GM12878 (cell line): ENCODE measurements around the gene FCGR3A. TPM values are rescaled to one million over a fixed set of nuclear protein-coding genes. Genes with fewer than 3 reads are reported as not detected.

Experiments
- ATAC-seq: fragments of 200-7000 bp; cut with Tn5 transposase; 3 replicates; pipeline ENCODE4 v1.9.1; 2020; ENCODE audit warnings: mild to moderate bottlenecking, moderate library complexity
- BruUV-seq: library from RNA; stranded (reverse); fragments of 400-500 nt; replicated peaks from 2 replicates; lab custom pipeline; 2021; lab: Mats Ljungman, UMichigan
- CTCF ChIA-PET: fragments of 300-600 bp; sonication (Branson Sonifier 250); formaldehyde crosslinking; extraction: SDS; loops from one replicate; lab custom pipeline; 2021; ENCODE audit warnings: inconsistent platforms; lab: Yijun Ruan, JAX
- POLR2A ChIA-PET: fragments of 350-600 bp; formaldehyde crosslinking; extraction: SDS; loops from one replicate; lab custom pipeline; 2021; ENCODE audit warnings: inconsistent platforms; lab: Charles Lee
- RAD21 ChIA-PET: fragments of 300-600 bp; sonication (Branson Sonifier 250); formaldehyde crosslinking; loops from one replicate; lab custom pipeline; 2023; ENCODE audit warnings: antibody characterized with exemption; ENCODE audit not compliant: unreplicated experiment; lab: Charles Lee
- SMC1A ChIA-PET: fragments of 300-600 bp; sonication (Branson Sonifier 250); formaldehyde crosslinking; loops from one replicate; lab custom pipeline; 2023; ENCODE audit not compliant: unreplicated experiment, uncharacterized antibody; lab: Charles Lee
- DNase-seq: peaks from one replicate; pipeline ENCODE4 v3.0.0-alpha.2; 2011; ENCODE audit warnings: low read depth, low spot score
- FAIRE-seq: peaks from 3 replicates; lab custom pipeline; 2011; peaks lifted over from hg19 to GRCh38; lab: Jason Lieb, UNC
- H2AFZ ChIP-seq: 2 replicates; pipeline ENCODE4 v1.6.0; 2011; ENCODE audit warnings: low read depth, low read length, control low read depth; ENCODE audit not compliant: control insufficient read depth
- H3K27ac ChIP-seq: 2 replicates; pipeline ENCODE4 v1.5.1; 2011; ENCODE audit warnings: control low read depth; ENCODE audit not compliant: control insufficient read depth, insufficient read depth
- H3K27me3 ChIP-seq, 2 experiments: replicated peaks in 1 of 2; 2 replicates each; pipeline versions ENCODE4 v1.6.0 to v1.6.1; 2011; ENCODE audit warnings: low read length in 1 of 2; ENCODE audit not compliant: control insufficient read depth in 2 of 2, insufficient read depth in 2 of 2
- H3K36me3 ChIP-seq, 2 experiments: 2 replicates each; pipeline ENCODE4 v1.5.1; 2011; ENCODE audit warnings: low read length in 1 of 2; ENCODE audit not compliant: control insufficient read depth in 2 of 2, insufficient read depth in 2 of 2
- H3K4me1 ChIP-seq: 2 replicates; pipeline ENCODE4 v1.6.1; 2011; ENCODE audit warnings: mild to moderate bottlenecking, low read length, moderate library complexity, mixed read lengths; ENCODE audit not compliant: control insufficient read depth, insufficient read depth
- H3K4me2 ChIP-seq: 2 replicates; pipeline ENCODE4 v1.6.0; 2011; ENCODE audit warnings: control low read depth; ENCODE audit not compliant: control insufficient read depth, insufficient read depth
- H3K4me3 ChIP-seq: fragments of 200-600 bp; sonication (generic); 2 replicates; pipeline ENCODE4 v1.5.1; 2016
- H3K79me2 ChIP-seq: 2 replicates; pipeline ENCODE4 v1.6.0; 2011; ENCODE audit warnings: low read length; ENCODE audit not compliant: control insufficient read depth, insufficient read depth
- H3K9ac ChIP-seq: 2 replicates; pipeline ENCODE4 v1.8.0; 2011; ENCODE audit warnings: low read length, control low read depth, mixed read lengths; ENCODE audit not compliant: control insufficient read depth, insufficient read depth
- H3K9me3 ChIP-seq: replicated peaks from 3 replicates; pipeline ENCODE4 v1.5.1; 2011; ENCODE audit warnings: mild to moderate bottlenecking, low read length; ENCODE audit not compliant: control insufficient read depth, insufficient read depth
- H4K20me1 ChIP-seq: 2 replicates; pipeline ENCODE4 v1.6.0; 2011; ENCODE audit not compliant: control insufficient read depth, insufficient read depth
- BRCA1 ChIP-seq: IDR thresholded peaks from 2 replicates; pipeline ENCODE4 v1.6.1; 2011; ENCODE audit warnings: low read depth, low read length, improper control_type of control experiment
- CBX5 ChIP-seq: sonication (generic); IDR thresholded peaks from 2 replicates; pipeline ENCODE4 v1.6.1; 2016; ENCODE audit warnings: low read depth, moderate library complexity, mild to moderate bottlenecking, inconsistent platforms
- DPF2 ChIP-seq: fragments of 450-650 bp; IDR thresholded peaks from 2 replicates; pipeline ENCODE4 v1.6.1; 2017; ENCODE audit warnings: mild to moderate bottlenecking
- EP300 ChIP-seq, 2 experiments: fragments of 150-350 bp in 1 of 2; IDR thresholded peaks; 2 replicates each; pipeline ENCODE4 v1.6.1; 2011 to 2012; ENCODE audit warnings: low read depth in 2 of 2, low read length in 2 of 2, borderline replicate concordance in 1 of 2, improper control_type of control experiment in 1 of 2, inconsistent platforms in 1 of 2; ENCODE audit not compliant: control insufficient read depth in 1 of 2
- HDAC6 ChIP-seq: fragments of 200-600 bp; sonication (generic); IDR thresholded peaks from one replicate; pipeline ENCODE4 v1.8.0; 2017; ENCODE audit warnings: antibody characterized with exemption; ENCODE audit not compliant: unreplicated experiment
- NFXL1 ChIP-seq: fragments of 450-650 bp; IDR thresholded peaks from 2 replicates; pipeline ENCODE4 v1.6.1; 2017; ENCODE audit warnings: antibody characterized with exemption, mild to moderate bottlenecking, borderline replicate concordance
- PAX5 ChIP-seq: IDR thresholded peaks from 2 replicates; pipeline ENCODE4 v1.6.1; 2011; ENCODE audit warnings: low read depth, low read length, borderline replicate concordance
- PAX8 ChIP-seq: fragments of 450-650 bp; IDR thresholded peaks from 2 replicates; pipeline ENCODE4 v1.6.1; 2017; ENCODE audit warnings: mild to moderate bottlenecking, moderate library complexity
- SIN3A ChIP-seq: IDR thresholded peaks from 2 replicates; pipeline ENCODE4 v1.6.1; 2012; ENCODE audit warnings: low read depth, low read length, improper control_type of control experiment
- TAF1 ChIP-seq: IDR thresholded peaks from 2 replicates; pipeline ENCODE4 v1.6.1; 2011; ENCODE audit warnings: mild to moderate bottlenecking, low read depth, low read length, borderline replicate concordance
- TARDBP ChIP-seq: IDR thresholded peaks from 2 replicates; pipeline ENCODE4 v1.6.1; 2016; ENCODE audit warnings: borderline replicate concordance
- WGBS: methylation state at CpG from one replicate; pipeline ENCODE4 v1.1.6; 2016; ENCODE audit warnings: low lambda C conversion rate; ENCODE audit not compliant: insufficient replicate concordance, insufficient coverage; ENCODE audit errors: missing lambda C conversion rate; 5-methylcytosine and 5-hydroxymethylcytosine counted together
- in situ Hi-C: fragments of 300-500 bp; cut with MboI; formaldehyde crosslinking; loops from 9 replicates; pipeline ENCODE4 v1.14.3; 2018; ENCODE audit warnings: mixed read lengths
- intact Hi-C: fragments of 100-400 bp; cut with micrococcal nuclease; formaldehyde crosslinking; loops from one replicate; pipeline ENCODE4 v1.14.2; 2022; ENCODE audit not compliant: unreplicated experiment
- polyA plus RNA-seq, 11 experiments: library from polyadenylated mRNA; depleted of rRNA in 4 of 11; unstranded in 6 of 11; stranded (reverse) in 5 of 11; fragments of >200 nt; fragmentation: Nextera tagmentation in 4 of 11; fragmentation: Illumina TruSeq in 1 of 11; extraction: Ambion mirVana in 4 of 11; extraction: Trizol in 1 of 11; gene quantifications; 1 replicate in 1 of 11; 2 replicates in 10 of 11; pipeline versions ENCODE4 v1.2.1 to v1.2.3, GENCODE V29; 2011 to 2016; ENCODE audit warnings: inconsistent platforms in 2 of 11, missing spikeins in 2 of 11, low read depth in 1 of 11
- total RNA-seq, 4 experiments: library from RNA; depleted of rRNA in 3 of 4; stranded (reverse); fragments of >200 nt in 3 of 4; fragmentation: Illumina TruSeq in 1 of 4; extraction: Trizol in 1 of 4; gene quantifications; 2 replicates each; pipeline versions ENCODE4 v1.2.1 to v1.2.3, GENCODE V29; 2013 to 2021
- TF ChIP-seq, protein P1 (sequence below): IDR thresholded peaks from 2 replicates; pipeline ENCODE4 v1.6.1; 2012; ENCODE audit warnings: mild to moderate bottlenecking, low read depth, low read length
- TF ChIP-seq, protein P2 (sequence below), 3 experiments: IDR thresholded peaks in 2 of 3; conservative IDR thresholded peaks in 1 of 3; 2 replicates each; pipeline ENCODE4 v1.5.1; 2011; ENCODE audit warnings: low read depth in 3 of 3, low read length in 3 of 3, mild to moderate bottlenecking in 3 of 3, control low read depth in 2 of 3, moderate library complexity in 2 of 3, inconsistent platforms in 1 of 3, mixed read lengths in 1 of 3; ENCODE audit not compliant: control insufficient read depth in 2 of 3, insufficient read depth in 1 of 3; ENCODE audit errors: extremely low read depth in 1 of 3
- TF ChIP-seq, protein P3 (sequence below): IDR thresholded peaks from 2 replicates; pipeline ENCODE4 v1.6.1; 2011; ENCODE audit warnings: borderline replicate concordance, low read depth, mild to moderate bottlenecking, moderate library complexity, low read length; ENCODE audit not compliant: insufficient read depth, poor library complexity, severe bottlenecking

Gene FCGR3A
- total and polyA plus RNA-seq, 10 of the 15 experiments (the other 5 are each of a cell fraction or from before 2014, with no cell fraction given), result 0.09 to 0.10 TPM; not detected in 8

DNA sequence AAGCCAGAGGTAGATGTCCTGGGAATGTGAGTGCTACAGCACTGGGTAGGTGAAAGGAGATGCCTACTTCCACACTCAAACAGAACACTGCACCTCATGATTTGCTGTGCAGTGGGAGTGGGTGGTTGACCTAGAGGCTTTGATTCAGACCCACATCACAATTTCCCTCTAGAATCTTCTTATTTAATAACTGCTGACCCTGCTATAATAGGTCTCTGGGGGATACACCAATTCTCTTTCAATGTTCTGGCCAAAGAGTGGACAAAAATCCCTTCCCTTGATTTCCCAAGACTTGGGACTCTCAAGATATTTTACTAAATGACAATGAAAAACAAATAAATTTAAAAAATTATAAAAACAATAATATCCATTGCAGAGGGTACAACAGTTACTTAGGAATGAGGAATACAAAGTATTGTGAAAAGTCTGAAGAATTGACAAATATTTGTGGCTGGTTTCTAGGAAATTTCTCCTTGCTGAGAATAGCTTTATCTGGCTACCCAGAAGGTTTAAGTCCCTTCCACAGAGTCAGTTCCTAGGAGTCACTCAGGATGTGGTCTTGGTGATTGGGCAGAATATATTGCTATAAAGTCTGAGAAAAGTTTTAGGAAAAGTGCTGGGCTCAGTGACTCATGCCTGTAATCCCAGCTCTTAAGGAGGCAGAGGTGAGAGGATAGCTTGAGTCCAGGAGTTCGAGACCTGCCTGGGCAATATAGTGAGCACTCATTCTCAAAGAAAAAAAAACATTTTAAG is 46.8 kb downstream of the FCGR3A start (continued):
- TF ChIP-seq CBX5, result no peak
- TF ChIP-seq SIN3A, result no peak
- no peak for TF ChIP-seq BRCA1
- TF ChIP-seq, protein P1, sequence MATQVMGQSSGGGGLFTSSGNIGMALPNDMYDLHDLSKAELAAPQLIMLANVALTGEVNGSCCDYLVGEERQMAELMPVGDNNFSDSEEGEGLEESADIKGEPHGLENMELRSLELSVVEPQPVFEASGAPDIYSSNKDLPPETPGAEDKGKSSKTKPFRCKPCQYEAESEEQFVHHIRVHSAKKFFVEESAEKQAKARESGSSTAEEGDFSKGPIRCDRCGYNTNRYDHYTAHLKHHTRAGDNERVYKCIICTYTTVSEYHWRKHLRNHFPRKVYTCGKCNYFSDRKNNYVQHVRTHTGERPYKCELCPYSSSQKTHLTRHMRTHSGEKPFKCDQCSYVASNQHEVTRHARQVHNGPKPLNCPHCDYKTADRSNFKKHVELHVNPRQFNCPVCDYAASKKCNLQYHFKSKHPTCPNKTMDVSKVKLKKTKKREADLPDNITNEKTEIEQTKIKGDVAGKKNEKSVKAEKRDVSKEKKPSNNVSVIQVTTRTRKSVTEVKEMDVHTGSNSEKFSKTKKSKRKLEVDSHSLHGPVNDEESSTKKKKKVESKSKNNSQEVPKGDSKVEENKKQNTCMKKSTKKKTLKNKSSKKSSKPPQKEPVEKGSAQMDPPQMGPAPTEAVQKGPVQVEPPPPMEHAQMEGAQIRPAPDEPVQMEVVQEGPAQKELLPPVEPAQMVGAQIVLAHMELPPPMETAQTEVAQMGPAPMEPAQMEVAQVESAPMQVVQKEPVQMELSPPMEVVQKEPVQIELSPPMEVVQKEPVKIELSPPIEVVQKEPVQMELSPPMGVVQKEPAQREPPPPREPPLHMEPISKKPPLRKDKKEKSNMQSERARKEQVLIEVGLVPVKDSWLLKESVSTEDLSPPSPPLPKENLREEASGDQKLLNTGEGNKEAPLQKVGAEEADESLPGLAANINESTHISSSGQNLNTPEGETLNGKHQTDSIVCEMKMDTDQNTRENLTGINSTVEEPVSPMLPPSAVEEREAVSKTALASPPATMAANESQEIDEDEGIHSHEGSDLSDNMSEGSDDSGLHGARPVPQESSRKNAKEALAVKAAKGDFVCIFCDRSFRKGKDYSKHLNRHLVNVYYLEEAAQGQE, result no peak

DNA sequence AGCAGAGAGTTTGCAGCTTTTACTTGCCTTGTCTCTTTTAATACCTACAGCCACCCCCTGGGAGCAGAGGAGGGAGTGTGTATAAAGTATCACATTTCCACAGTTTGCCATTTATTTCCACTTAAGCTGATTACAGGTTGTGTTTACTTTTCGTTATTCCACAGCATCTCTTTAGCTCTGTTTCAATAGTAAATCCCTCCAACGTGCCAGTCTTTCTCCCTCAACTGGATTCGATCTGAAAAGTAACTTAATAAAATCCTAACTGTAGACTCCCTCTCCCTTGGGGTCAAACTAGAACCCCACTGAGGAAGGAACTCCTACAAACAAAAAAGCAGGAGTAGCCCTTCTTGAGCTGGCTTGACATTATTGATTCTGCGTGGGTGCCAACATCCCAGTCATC is 47.4 kb downstream of the FCGR3A start:
- ATAC-seq (no peak), FAIRE-seq (no peak), DNase-seq (no peak)
- in situ Hi-C loops (no loop called here), intact Hi-C loops (no loop called here)
- H3K4me3 ChIP-seq, result no peak overlapping the region
- H2AFZ ChIP-seq, result no peak overlapping the region
- POLR2A ChIA-PET, result no interaction called here
- 67% methylated on average over 4 of the region's 4 CpGs for WGBS
- H3K79me2 ChIP-seq, result no peaks in the 10 kb centered on the region
- no peaks in the 10 kb centered on the region for H3K36me3 ChIP-seq
- no peak overlapping the region for H3K27ac ChIP-seq
- CTCF ChIA-PET, result interaction anchor here (1.2 to 2.2 kb wide), 2 partner anchors 14 to 18 kb away, joined by 4 to 10 read pairs; no protein-coding TSS in a partner anchor
- no peak overlapping the region for H3K9ac ChIP-seq
- H4K20me1 ChIP-seq, result no peaks in the 10 kb centered on the region
- RAD21 ChIA-PET, result no interaction called here
- H3K4me2 ChIP-seq, result no peak overlapping the region
- H3K9me3 ChIP-seq, result no peaks in the 10 kb centered on the region
- SMC1A ChIA-PET, result interaction anchor here (1.3 to 1.5 kb wide), 2 partner anchors 9 to 236 kb away, joined by 3 to 5 read pairs; no protein-coding TSS in a partner anchor
- BruUV-seq, result no TSS peak
- H3K27me3 ChIP-seq, result no peaks in the 10 kb centered on the region
- H3K4me1 ChIP-seq, result peaks cover 7% of the 10 kb centered on the region
- TF ChIP-seq NFXL1 (no peak), TAF1 (no peak), HDAC6 (no peak), PAX5 (no peak), DPF2 (no peak), TARDBP (no peak), EP300 (IDR thresholded peaks at IDR 0.05; ENCODE audit: borderline replicate concordance in 1 of 2, control insufficient read depth in 1 of 2, low read depth in 2 of 2, low read length in 2 of 2) (no peak), PAX8 (no peak)
- TF ChIP-seq, protein P2, sequence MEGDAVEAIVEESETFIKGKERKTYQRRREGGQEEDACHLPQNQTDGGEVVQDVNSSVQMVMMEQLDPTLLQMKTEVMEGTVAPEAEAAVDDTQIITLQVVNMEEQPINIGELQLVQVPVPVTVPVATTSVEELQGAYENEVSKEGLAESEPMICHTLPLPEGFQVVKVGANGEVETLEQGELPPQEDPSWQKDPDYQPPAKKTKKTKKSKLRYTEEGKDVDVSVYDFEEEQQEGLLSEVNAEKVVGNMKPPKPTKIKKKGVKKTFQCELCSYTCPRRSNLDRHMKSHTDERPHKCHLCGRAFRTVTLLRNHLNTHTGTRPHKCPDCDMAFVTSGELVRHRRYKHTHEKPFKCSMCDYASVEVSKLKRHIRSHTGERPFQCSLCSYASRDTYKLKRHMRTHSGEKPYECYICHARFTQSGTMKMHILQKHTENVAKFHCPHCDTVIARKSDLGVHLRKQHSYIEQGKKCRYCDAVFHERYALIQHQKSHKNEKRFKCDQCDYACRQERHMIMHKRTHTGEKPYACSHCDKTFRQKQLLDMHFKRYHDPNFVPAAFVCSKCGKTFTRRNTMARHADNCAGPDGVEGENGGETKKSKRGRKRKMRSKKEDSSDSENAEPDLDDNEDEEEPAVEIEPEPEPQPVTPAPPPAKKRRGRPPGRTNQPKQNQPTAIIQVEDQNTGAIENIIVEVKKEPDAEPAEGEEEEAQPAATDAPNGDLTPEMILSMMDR (IDR thresholded peaks at IDR 0.05 in 2 of 3, conservative IDR thresholded peaks at IDR 0.05 in 1 of 3; ENCODE audit: control insufficient read depth in 2 of 3, extremely low read depth in 1 of 3, insufficient read depth in 1 of 3, low read depth in 3 of 3, low read length in 3 of 3), result no peak
- TF ChIP-seq, protein P3, sequence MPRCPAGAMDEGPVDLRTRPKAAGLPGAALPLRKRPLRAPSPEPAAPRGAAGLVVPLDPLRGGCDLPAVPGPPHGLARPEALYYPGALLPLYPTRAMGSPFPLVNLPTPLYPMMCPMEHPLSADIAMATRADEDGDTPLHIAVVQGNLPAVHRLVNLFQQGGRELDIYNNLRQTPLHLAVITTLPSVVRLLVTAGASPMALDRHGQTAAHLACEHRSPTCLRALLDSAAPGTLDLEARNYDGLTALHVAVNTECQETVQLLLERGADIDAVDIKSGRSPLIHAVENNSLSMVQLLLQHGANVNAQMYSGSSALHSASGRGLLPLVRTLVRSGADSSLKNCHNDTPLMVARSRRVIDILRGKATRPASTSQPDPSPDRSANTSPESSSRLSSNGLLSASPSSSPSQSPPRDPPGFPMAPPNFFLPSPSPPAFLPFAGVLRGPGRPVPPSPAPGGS, result no peak
